Upper lobe of left lung (tissue), 6 donors: ENCODE measurements around the gene LCORL. TPM values are rescaled to one million over a fixed set of nuclear protein-coding genes. Genes with fewer than 3 reads are reported as not detected.

Source experiments
- total RNA-seq, 6 donors: library from RNA; depleted of rRNA in 4 of 6; stranded (reverse); fragments of >200 nt in 4 of 6; gene quantifications; one replicate each; pipeline versions ENCODE4 v1.1.0 to v1.2.1, GENCODE V29; 2016 to 2021
- donor health status: DM: no; HTN: no; CAD: no; lungs with moderate emphysema.
- donor health status: DM: no; HTN: yes; CAD: no; lungs with severe emphysema.

The LCORL gene
- total RNA-seq, 6 donors from 2014 or later = 12.5 to 33.5 (median 19.6) TPM

Other genes with a start within 250 kb of the LCORL start
- 1 to 10 TPM in 1 of 6 donors, under 1 TPM in 5; 0.13 to 1.0 (median 0.34) TPM for gene FAM184B, start 240.1 kb downstream of the LCORL start, total RNA-seq
- gene DCAF16, start 211.0 kb downstream of the LCORL start, total RNA-seq = 10 to 100 TPM; 16.1 to 35.9 (median 21.8) TPM
- gene NCAPG, start 210.8 kb downstream of the LCORL start, total RNA-seq = 1 to 10 TPM in 5 of 6 donors, not detected in 1; 1.4 to 2.4 (median 2.1) TPM